CD4-positive, alpha-beta T cell treated with Interleukin-6 for 4 hours (primary cell): Measurements from ENCODE around the gene PYDC1.
A peak's percentile ranks its signal among the peaks of the same experiment; 100 is the strongest.
"Not testable (repeated sequence)": the region's sequence is repeated elsewhere in the genome, so short reads cannot be mapped to it uniquely, and the experiment has no call there.

Experiments
- DNase-seq: peaks from one replicate; pipeline ENCODE4 v3.0.0-alpha.2; 2020; ENCODE audit warnings: mixed read lengths

The PYDC1 gene

DNA sequence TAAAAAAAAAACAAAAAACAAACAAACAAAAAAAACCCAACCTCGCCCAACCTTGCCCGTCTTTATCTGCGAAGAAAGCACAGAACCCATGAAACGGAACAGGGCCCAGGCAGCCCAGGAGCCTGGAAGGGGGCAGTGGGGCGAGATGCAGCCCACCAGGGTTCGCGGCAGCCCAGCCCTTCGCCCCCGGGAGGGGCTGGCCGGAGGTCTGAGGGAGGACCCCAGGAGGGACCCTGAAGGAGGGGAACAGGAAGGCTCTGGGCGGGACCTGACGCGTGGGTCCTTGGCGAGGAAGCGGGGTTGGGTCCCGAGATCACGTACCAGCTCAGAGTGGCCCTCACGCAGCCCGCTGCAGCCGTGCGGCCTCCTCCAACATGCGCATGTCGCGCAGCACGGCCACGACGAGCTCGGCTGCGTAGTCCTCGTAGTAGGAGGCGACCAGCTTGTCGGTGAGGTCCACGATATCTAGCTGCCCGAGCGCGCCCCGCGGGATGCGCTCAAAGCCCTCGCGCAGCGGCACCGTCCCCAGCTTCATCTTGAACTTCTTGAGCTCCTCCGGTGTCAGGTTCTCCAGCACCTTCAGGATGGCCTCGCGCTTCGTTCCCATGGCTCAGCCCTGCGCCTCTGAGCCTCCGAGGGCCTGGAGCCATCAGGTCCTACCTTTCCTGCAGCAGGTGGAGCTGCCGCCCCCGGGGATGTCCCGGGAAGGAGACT is at the start of gene PYDC1:
Gene PYDC1 (minus strand): TSS at position 714 of the 714 bp plus-strand sequence. CDS start 107 bp downstream, at position 607.
- DNase-seq, result peak; percentile 24

- DNase-seq, result peak; percentile 36
These were observed 48.7 kb upstream of the PYDC1 start for GRCh38 chr16:31265329-31266245.

DNA sequence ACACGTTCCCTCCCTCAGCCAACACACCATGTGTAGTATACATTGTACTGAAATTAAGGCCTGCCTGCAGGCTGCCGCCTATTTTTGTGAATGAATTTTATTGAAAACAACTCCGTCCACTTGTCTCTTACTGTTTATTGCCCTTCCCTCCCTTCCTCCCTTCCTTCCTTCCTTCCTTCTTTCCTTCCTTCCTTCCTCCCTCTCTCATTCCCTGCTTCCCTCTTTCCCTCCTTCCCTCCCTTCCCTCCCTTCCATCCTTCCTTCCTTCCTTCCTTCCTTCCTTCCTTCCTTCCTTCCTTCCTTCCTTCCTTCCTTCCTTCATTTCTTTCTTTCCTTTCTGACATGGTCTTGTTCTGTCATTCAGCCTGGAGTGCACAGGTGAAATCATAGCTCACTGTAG is 45.1 kb upstream of the PYDC1 start:
- no peak for DNase-seq

DNA sequence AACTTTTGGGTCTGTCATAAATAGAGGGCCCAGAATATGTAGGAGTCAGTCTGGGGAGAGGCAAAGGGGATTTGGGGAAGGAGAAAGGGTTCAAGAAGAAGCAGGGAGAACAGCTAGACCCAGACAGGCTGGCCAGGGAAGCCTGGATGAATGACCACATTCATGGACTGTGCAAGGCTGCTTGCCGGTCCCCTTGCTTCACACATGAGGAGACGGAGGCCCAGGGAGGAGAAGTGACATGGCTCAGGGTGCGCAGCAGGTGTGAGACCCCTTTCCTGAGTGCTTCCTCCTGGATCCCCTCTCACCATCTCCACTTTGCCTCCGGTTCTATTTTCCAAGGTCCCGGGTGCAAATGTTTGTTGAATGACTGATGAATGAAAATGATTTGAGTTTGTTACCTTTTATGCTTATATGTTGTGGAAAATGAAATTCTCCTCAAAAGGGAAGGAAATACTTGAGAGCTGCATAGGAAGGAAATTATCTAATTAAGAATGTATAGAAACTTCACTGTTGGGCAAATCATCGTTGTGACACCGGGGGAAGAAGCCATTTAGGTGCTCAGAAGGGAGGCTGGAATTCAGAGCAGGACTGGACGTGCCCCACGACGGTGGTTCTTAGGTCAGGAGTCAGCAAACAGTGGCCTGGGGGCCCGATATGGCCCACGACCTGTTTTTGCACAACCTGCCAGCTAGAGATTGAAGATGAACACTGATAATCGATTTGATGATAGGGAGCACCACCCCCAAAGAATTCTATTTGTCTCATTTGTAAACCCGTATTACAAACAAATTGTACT is 43.4 kb upstream of the PYDC1 start:
- no peak for DNase-seq

DNA sequence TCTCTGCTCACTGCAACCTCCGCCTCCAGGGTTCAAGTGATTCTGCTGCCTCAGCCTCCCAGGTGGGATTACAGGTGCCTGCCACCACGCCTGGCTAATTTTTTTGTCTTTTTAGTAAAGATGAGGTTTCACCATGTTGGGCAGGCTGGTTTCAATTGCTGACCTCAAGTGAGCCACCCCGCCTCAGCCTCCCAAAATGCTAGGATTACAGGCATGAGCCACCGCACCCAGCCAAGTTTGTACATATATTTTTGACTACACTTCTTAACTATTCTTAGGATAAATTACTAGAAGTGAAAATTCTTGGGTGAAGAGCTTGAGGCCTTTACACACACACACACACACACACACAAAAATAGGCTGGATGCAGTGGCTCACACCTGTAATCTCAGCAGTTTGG is 41.4 kb upstream of the PYDC1 start:
- DNase-seq, result no peak

DNA sequence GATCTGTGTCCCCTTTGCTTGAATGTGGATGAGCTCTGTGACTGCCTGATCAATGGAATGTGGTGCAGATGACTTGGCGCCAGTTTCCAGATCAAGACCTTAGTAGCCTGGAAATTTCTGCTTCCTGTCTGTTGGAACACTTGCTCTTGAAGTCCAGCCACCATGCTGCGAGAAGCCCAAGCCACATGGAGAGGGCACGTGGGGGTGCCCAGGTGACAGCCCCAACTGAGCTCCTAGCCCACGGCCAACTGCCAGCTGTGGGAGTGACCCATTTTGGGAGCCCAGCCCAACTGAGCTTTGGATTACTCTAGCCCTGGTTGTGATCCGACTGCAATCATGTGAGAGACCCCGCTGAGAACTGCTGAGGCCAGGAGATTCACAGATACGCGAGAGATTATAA is 39.5 kb upstream of the PYDC1 start:
- DNase-seq, result no peak

DNA sequence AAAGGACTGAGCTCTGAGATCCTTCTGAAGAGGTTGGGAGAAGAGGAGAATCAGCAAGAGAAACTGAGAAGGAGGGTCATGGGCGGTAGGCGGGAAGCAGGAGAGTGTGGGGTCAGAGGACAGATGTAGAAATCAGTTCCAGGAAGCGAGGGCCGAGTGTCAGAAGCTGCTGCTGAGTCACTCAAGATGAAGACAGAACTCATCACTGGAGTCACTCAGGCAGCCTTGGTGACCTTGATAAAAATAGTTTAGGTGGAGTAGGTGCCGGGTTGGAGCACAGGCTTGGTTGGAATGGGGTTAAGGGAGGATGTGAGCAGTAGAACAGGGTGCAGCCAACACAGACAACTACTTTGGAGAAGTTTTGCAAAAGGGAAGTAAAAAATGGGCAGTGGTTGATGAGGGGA is 36.7 kb upstream of the PYDC1 start:
- peak; percentile 13 for DNase-seq

DNA sequence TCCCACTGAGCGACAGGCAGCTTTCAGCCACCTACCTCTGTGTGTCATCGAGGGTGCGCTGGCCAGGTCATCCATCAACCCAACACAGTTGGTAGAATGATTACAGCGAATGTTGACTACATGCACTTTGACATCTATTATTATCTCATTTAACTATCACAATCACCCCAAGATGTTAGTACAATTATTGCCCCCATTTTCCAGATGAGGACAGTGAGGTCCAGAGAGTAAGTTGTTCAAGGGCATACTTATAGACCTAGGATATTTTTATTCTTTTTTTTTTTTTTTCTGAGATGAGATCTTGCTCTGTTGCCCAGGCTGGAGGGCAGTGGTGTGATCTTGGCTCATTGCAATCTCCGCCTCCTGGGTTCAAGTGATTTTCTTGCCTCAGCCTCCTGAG is 34.5 kb upstream of the PYDC1 start:
- DNase-seq, result no peak

GRCh38 chr16:31250782-31251384 is 33.9 kb upstream of the PYDC1 start:
- DNase-seq, result no peak

DNA sequence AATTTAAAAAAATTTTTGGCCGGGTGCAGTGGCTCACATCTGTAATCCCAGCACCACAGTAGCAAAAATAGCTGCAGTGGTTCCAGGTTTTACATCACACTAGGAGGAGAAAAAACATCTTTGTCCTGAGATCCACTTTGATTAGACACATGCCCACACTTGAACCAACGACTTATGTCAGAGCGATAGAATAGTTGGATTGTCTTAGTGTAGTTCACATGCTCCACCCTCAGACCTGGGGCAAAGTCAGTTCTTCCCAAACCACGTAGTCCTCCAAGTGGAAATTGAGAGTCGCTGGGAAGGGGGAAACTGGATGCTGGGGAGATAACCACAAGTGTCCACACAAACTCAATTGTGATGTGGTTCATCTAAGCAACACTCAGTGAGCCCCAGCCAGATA is 31.4 kb upstream of the PYDC1 start:
- DNase-seq, result no peak

GRCh38 chr16:31246296-31246695 is 29.4 kb upstream of the PYDC1 start:
- DNase-seq, result no peak

- not testable (repeated sequence) for DNase-seq
These were observed 28.7 kb upstream of the PYDC1 start for GRCh38 chr16:31245598-31245997.

GRCh38 chr16:31243734-31244670 is 27.1 kb upstream of the PYDC1 start:
- no peak for DNase-seq

GRCh38 chr16:31242206-31242605 is 25.3 kb upstream of the PYDC1 start:
- no peak for DNase-seq

GRCh38 chr16:31238041-31238440 is 21.1 kb upstream of the PYDC1 start:
- DNase-seq, result no peak

DNA sequence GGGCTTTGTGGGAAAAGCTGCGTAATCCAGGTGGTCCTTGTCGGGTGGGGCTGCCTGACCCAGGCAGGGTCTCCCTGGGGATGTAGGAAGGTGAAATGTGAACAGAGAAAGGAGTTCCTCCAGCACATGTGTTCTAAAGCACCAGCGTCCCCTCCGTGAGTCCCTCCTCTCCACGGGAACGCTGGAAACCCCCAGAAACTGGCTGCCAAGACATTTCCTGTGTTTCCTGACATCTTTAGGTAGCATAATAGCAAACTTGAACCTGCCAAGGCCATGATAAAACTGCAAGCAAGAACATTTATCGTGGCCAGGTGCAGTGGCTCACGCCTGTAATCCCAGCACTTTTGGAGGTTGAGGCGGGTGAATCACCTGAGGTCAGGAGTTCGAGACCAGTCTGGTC is 12.6 kb upstream of the PYDC1 start:
- no peak for DNase-seq

DNA sequence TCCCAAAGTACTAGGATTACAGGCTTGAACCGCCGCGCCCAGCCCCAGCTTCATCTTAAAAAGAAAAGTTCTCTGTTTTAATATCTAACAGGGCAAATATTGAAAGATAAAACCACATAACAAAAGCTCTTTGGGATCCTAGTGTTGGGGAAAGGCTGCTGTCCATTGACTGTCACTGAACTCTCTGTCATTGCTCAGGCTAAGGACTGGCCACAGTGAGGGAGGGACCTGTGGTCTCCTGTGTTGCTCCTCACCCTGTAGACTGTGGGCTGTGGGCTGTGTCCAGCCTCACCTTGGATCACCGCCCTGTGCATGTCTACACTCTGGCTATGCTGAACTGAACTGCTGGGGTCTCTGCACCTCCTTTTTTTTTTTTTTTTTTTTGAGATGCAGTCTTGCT is 11.3 kb upstream of the PYDC1 start:
- DNase-seq, result no peak

GRCh38 chr16:31225193-31225592 is 8.3 kb upstream of the PYDC1 start:
- no peak for DNase-seq

DNA sequence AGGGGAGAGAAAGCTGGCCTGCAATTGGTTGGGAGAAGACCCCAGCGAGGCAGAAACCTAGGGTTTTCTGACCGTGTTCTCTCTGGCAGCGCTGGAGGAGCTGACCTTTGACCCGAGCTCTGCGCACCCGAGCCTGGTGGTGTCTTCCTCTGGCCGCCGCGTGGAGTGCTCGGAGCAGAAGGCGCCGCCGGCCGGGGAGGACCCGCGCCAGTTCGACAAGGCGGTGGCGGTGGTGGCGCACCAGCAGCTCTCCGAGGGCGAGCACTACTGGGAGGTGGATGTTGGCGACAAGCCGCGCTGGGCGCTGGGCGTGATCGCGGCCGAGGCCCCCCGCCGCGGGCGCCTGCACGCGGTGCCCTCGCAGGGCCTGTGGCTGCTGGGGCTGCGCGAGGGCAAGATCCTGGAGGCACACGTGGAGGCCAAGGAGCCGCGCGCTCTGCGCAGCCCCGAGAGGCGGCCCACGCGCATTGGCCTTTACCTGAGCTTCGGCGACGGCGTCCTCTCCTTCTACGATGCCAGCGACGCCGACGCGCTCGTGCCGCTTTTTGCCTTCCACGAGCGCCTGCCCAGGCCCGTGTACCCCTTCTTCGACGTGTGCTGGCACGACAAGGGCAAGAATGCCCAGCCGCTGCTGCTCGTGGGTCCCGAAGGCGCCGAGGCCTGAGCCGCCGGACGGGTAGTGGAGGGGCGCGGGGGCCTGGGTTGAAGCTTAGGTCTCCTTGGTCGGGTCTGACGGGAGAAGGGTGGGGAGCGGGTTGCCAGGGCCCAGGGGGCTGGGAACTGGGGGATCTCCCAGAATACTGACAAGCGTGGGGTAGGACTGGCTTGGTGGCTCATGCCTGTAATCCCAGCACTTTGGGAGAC is 7.4 kb upstream of the PYDC1 start:
- DNase-seq, result no peak

DNA sequence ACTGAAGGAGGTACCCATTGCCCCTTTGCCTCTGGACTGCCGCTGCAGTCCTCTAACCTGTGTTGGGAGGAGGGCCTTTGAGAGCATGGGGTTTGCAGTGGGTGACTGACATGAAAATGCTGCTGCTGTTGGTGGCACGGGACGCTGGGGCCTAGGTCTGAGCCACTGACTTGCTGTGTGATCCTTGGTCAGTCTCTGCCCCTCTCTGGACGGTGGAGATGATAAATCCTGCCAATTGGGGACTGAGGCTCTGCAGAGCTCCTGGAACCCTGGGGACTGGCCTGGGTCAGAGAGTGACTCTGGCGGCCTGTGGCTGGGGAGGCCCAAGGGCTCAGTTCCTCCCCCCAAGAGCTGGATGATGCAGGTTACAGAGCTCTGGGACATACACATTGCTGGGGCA is 6.1 kb upstream of the PYDC1 start:
- DNase-seq, result no peak
